Measurements from ENCODE around the gene AZGP1. TPM values are rescaled to one million over a fixed set of nuclear protein-coding genes. Genes with fewer than 3 reads are reported as not detected.

AZGP1 gene
- total RNA-seq (not detected), polyA plus RNA-seq (not detected)

DNA sequence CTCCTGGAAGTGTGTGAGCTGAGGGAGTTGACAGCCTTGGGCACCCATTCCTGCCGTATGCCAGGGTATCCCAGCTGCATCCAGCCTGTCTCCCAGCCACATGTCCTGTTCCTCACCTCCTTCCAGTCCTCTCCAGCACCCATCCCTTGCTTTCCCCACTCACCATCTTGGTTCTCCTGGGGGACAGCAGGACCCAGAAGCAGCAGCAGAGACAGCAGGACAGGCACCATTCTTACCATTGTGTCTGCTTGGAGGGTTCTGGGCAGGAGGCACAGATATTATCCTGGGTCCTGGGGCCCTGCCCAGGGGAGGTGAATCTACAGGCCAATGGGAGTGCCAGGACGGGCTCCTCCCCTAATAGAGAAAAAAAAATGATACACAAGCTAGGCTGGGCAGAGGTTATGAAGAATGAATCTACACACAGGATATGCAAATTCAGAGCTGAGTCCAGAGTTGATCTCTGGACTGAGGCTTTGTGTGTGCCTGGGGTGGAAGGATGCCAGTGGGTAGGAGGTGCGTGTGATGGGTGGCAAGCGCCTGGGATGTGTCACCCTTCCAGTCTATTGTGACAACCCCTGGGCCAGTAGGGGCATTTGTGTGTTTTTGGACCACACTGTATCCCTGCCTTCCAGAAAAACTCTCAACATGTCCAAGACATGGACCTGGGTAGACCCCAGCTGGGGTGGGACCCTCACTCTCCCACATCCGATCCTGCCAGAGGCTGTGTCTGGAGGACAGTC, at the start of gene AZGP1:
Gene AZGP1, minus strand, starts transcription at position 250 of the 740 bp plus-strand sequence. Its CDS starts 11 bp downstream, at position 239.
- H3K27ac Mint-ChIP-seq = no peak within 1 kb of the TSS
- peaks cover 0 to 3% (median 0%) of the 10 kb centered on the region in 3 donors for H3K4me1 Mint-ChIP-seq
- DNase-seq = no peak
- Histone ChIP-seq H3K36me3 (ENCODE audit: insufficient read depth, low read length) (no peaks in the 10 kb centered on the region), H3K27me3 (ENCODE audit: insufficient read depth, low read length, poor library complexity, severe bottlenecking) (no peaks in the 10 kb centered on the region), H3K27ac (ENCODE audit: low read depth, low read length) (no peak within 1 kb of the TSS), H3K4me3 (ENCODE audit: low read length) (no peak within 1 kb of the TSS), H3K9me3 (ENCODE audit: low read length) (no peaks in the 10 kb centered on the region), H3K4me1 (ENCODE audit: insufficient read depth, low read length) (no peaks in the 10 kb centered on the region)
- CTCF ChIA-PET = interaction anchor here (0.6 kb wide), 1 partner anchor 1314 kb away, joined by 4 read pairs; no protein-coding TSS in a partner anchor
- H3K4me3 Mint-ChIP-seq = no peak within 1 kb of the TSS
- peaks cover 0 to 2% (median 0%) of the 10 kb centered on the region in 5 donors for H3K9me3 Mint-ChIP-seq
- POLR2A ChIA-PET = no interaction called here
- no peaks in the 10 kb centered on the region for H3K36me3 Mint-ChIP-seq
- H3K27me3 Mint-ChIP-seq = peaks cover 15 to 39% of the 10 kb centered on the region in 2 donors

DNA sequence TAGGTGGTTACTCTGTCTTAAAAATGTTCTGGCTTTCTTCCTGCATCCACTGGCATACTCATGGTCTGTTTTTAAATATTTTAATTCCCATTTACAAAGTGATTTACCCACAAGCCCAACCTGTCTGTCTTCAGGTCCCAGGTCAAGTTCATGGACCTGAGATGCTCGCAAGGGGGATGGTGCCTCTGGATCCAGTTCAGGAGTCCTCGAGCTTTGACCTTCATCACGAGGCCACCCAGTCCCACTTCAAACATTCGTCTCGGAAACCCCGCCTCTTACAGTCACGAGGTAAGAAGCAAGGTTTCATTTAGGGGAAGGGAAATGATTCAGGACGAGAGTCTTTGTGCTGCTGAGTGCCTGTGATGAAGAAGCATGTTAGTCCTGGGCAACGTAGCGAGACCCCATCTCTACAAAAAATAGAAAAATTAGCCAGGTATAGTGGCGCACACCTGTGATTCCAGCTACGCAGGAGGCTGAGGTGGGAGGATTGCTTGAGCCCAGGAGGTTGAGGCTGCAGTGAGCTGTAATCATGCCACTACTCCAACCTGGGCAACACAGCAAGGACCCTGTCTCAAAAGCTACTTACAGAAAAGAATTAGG, 48.3 kb upstream of the AZGP1 start:
- H3K27ac ChIP-seq (ENCODE audit: low read depth, low read length) = no peak overlapping the region
- Mint-ChIP-seq H3K4me3 (no peak overlapping the region), H3K36me3 (peaks cover 4 to 66% (median 7%) of the 10 kb centered on the region in 3 donors), H3K27ac (peak overlapping the region in 1 of 8 donors; percentile 29), H3K27me3 (no peaks in the 10 kb centered on the region), H3K4me1 (peaks cover 11 to 26% (median 26%) of the 10 kb centered on the region in 3 donors), H3K9me3 (no peaks in the 10 kb centered on the region)
- peaks cover 17% of the 10 kb centered on the region for H3K36me3 ChIP-seq (ENCODE audit: insufficient read depth, low read length)
- ChIA-PET CTCF (interaction anchor here (0.5 kb wide), 1 partner anchor 400 kb away, joined by 4 read pairs; no protein-coding TSS in a partner anchor), POLR2A (no interaction called here)
- H3K4me1 ChIP-seq (ENCODE audit: insufficient read depth, low read length) = no peaks in the 10 kb centered on the region
- H3K4me3 ChIP-seq (ENCODE audit: low read length) = no peak overlapping the region
- no peaks in the 10 kb centered on the region for H3K27me3 ChIP-seq (ENCODE audit: insufficient read depth, low read length, poor library complexity, severe bottlenecking)
- DNase-seq = no peak
- H3K9me3 ChIP-seq (ENCODE audit: low read length) = no peaks in the 10 kb centered on the region

DNA sequence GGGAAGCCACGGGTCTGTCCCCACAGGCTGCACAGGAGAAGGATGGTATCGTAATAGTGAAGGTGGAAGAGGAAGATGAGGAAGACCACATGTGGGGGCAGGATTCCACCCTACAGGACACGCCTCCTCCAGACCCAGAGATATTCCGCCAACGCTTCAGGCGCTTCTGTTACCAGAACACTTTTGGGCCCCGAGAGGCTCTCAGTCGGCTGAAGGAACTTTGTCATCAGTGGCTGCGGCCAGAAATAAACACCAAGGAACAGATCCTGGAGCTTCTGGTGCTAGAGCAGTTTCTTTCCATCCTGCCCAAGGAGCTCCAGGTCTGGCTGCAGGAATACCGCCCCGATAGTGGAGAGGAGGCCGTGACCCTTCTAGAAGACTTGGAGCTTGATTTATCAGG, 47.7 kb upstream of the AZGP1 start:
- Histone ChIP-seq H3K4me1 (ENCODE audit: insufficient read depth, low read length) (no peaks in the 10 kb centered on the region), H3K36me3 (ENCODE audit: insufficient read depth, low read length) (peaks cover 16% of the 10 kb centered on the region), H3K27ac (ENCODE audit: low read depth, low read length) (no peak overlapping the region), H3K4me3 (ENCODE audit: low read length) (no peak overlapping the region), H3K27me3 (ENCODE audit: insufficient read depth, low read length, poor library complexity, severe bottlenecking) (no peaks in the 10 kb centered on the region), H3K9me3 (ENCODE audit: low read length) (no peaks in the 10 kb centered on the region)
- Mint-ChIP-seq H3K4me1 (peaks cover 11 to 32% (median 32%) of the 10 kb centered on the region in 3 donors), H3K4me3 (peak overlapping the region in 1 of 7 donors; percentile 68), H3K27ac (no peak overlapping the region), H3K36me3 (peaks cover 4 to 68% (median 7%) of the 10 kb centered on the region in 3 donors), H3K27me3 (no peaks in the 10 kb centered on the region), H3K9me3 (no peaks in the 10 kb centered on the region)
- POLR2A ChIA-PET = no interaction called here
- CTCF ChIA-PET = interaction anchor here (0.5 kb wide), 1 partner anchor 400 kb away, joined by 4 read pairs; no protein-coding TSS in a partner anchor
- DNase-seq = no peak

DNA sequence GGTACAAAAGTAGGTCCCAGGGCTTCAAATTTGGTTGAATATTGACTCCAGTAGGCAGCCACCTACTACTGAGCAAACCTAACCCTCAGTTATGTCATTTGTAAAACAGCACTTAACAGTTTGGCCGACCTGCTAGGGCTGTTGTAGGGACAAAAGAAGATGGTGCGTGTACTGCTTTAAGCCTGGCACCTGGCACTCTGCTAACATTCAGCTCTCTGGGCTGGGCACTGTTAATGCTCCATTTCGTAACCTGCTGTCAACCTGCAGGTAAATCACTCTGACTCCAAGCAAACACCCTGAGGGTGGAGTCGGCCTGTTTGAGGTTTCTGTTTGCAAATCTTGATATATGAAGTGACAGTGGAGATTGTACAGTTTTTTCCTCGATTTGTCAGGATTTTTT, 46.8 kb upstream of the AZGP1 start:
- H3K9me3 Mint-ChIP-seq = no peaks in the 10 kb centered on the region
- DNase-seq = no peak
- H3K4me3 ChIP-seq (ENCODE audit: low read length) = no peak overlapping the region
- H3K36me3 ChIP-seq (ENCODE audit: insufficient read depth, low read length) = peaks cover 16% of the 10 kb centered on the region
- H3K9me3 ChIP-seq (ENCODE audit: low read length) = no peaks in the 10 kb centered on the region
- H3K36me3 Mint-ChIP-seq = peaks cover 4 to 64% (median 7%) of the 10 kb centered on the region in 3 donors
- no peak overlapping the region for H3K4me3 Mint-ChIP-seq
- H3K4me1 ChIP-seq (ENCODE audit: insufficient read depth, low read length) = no peaks in the 10 kb centered on the region
- H3K27ac ChIP-seq (ENCODE audit: low read depth, low read length) = no peak overlapping the region
- no peaks in the 10 kb centered on the region for H3K27me3 Mint-ChIP-seq
- CTCF ChIA-PET = interaction anchor here (0.5 kb wide), 1 partner anchor 21 kb away, joined by 4 read pairs; no protein-coding TSS in a partner anchor
- H3K27ac Mint-ChIP-seq = peak overlapping the region in 3 of 8 donors; percentile 9 to 55 (median 31)
- POLR2A ChIA-PET = no interaction called here
- H3K27me3 ChIP-seq (ENCODE audit: insufficient read depth, low read length, poor library complexity, severe bottlenecking) = no peaks in the 10 kb centered on the region
- H3K4me1 Mint-ChIP-seq = peaks cover 14 to 41% (median 41%) of the 10 kb centered on the region in 3 donors

DNA sequence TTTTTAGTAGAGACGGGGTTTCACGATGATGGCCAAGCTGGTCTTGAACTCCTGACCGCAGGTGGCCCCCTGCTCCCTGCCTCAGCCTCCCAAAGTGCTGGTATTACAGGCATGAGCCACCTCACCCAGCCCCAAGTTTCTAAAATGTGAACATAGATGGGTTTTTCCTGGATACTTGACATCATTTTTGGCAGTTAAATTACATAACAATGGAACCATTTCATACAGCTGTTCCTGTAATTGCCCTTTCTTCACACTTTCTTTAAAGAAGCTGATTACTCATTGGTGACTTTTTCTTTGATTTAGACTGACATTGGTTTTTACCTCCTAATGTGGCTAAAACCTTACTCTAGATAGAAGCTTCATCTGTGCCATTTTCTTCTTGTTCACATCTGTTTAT, 45.5 kb upstream of the AZGP1 start:
- Mint-ChIP-seq H3K27ac (peak overlapping the region in 3 of 8 donors; percentile 17 to 59 (median 35)), H3K4me3 (peak overlapping the region in 1 of 7 donors; percentile 28), H3K36me3 (peaks cover 4 to 63% (median 7%) of the 10 kb centered on the region in 3 donors), H3K9me3 (no peaks in the 10 kb centered on the region), H3K4me1 (peaks cover 24 to 53% (median 52%) of the 10 kb centered on the region in 3 donors), H3K27me3 (no peaks in the 10 kb centered on the region)
- Histone ChIP-seq H3K27me3 (ENCODE audit: insufficient read depth, low read length, poor library complexity, severe bottlenecking) (no peaks in the 10 kb centered on the region), H3K9me3 (ENCODE audit: low read length) (no peaks in the 10 kb centered on the region), H3K36me3 (ENCODE audit: insufficient read depth, low read length) (peaks cover 16% of the 10 kb centered on the region), H3K27ac (ENCODE audit: low read depth, low read length) (no peak overlapping the region), H3K4me1 (ENCODE audit: insufficient read depth, low read length) (peaks cover 8% of the 10 kb centered on the region), H3K4me3 (ENCODE audit: low read length) (no peak overlapping the region)
- ChIA-PET CTCF (no interaction called here), POLR2A (no interaction called here)
- no peak for DNase-seq

DNA sequence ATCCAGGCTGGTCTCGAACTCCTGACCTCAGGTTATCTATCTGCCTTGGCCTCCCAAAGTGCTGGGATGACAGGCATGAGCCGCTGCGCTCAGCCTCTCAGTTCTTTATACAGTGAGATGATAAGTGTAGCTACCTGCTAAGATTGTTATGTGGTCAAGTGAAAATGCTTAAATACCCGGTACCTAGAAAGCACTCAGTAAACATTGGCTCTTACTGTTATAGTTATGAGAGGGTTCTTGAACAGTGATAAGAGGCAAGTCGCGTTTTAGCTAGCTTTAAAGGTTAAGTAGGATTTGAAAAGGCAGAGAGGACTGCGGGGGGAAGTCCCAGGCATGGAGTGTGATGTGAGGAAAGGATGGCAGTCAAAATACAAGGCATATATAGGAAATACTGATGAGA, 44.1 kb upstream of the AZGP1 start:
- peaks cover 4 to 56% (median 7%) of the 10 kb centered on the region in 3 donors for H3K36me3 Mint-ChIP-seq
- ChIA-PET CTCF (no interaction called here), POLR2A (no interaction called here)
- Histone ChIP-seq H3K27me3 (ENCODE audit: insufficient read depth, low read length, poor library complexity, severe bottlenecking) (no peaks in the 10 kb centered on the region), H3K27ac (ENCODE audit: low read depth, low read length) (no peak overlapping the region), H3K4me1 (ENCODE audit: insufficient read depth, low read length) (peaks cover 16% of the 10 kb centered on the region), H3K4me3 (ENCODE audit: low read length) (no peak overlapping the region), H3K36me3 (ENCODE audit: insufficient read depth, low read length) (peaks cover 11% of the 10 kb centered on the region), H3K9me3 (ENCODE audit: low read length) (no peaks in the 10 kb centered on the region)
- H3K4me1 Mint-ChIP-seq = peaks cover 33 to 63% (median 61%) of the 10 kb centered on the region in 3 donors
- H3K27ac Mint-ChIP-seq = peak overlapping the region in 7 of 8 donors; percentile 0 to 93 (median 33)
- no peaks in the 10 kb centered on the region for H3K9me3 Mint-ChIP-seq
- H3K4me3 Mint-ChIP-seq = no peak overlapping the region
- DNase-seq = no peak
- no peaks in the 10 kb centered on the region for H3K27me3 Mint-ChIP-seq

DNA sequence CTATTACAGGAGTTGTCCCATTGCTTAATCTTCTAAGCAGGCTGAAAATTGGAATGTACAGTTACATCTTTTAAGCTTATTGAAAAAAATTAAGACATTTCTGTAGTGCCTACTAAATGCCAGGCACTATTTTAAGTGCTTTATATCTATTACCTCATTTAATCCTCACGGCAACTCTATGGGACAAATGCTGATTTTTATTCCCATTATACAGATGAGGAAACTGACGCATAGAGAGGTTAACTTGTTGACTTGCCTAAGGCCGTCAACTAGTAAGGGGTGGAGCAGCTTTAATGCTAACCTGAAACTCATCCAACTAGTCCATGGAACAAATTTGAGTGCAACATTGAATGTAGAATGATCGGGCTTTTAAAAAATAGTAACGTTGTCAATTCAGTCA, 42.0 kb upstream of the AZGP1 start:
- Histone ChIP-seq H3K4me1 (ENCODE audit: insufficient read depth, low read length) (peaks cover 19% of the 10 kb centered on the region), H3K9me3 (ENCODE audit: low read length) (no peaks in the 10 kb centered on the region), H3K27ac (ENCODE audit: low read depth, low read length) (no peak overlapping the region), H3K27me3 (ENCODE audit: insufficient read depth, low read length, poor library complexity, severe bottlenecking) (no peaks in the 10 kb centered on the region), H3K36me3 (ENCODE audit: insufficient read depth, low read length) (no peaks in the 10 kb centered on the region), H3K4me3 (ENCODE audit: low read length) (no peak overlapping the region)
- Mint-ChIP-seq H3K36me3 (peaks cover 0 to 40% (median 2%) of the 10 kb centered on the region in 3 donors), H3K9me3 (no peaks in the 10 kb centered on the region), H3K4me1 (peaks cover 32 to 67% (median 66%) of the 10 kb centered on the region in 3 donors), H3K27ac (peak overlapping the region in 7 of 8 donors; percentile 18 to 96 (median 47)), H3K27me3 (no peaks in the 10 kb centered on the region), H3K4me3 (peak overlapping the region in 2 of 7 donors; percentile 11 to 41)
- no peak for DNase-seq
- POLR2A ChIA-PET = interaction anchor here (1.8 kb wide), 1 partner anchor 109 kb away, joined by 5 read pairs; the partner anchor contains the start of gene MBLAC1
- CTCF ChIA-PET = no interaction called here

DNA sequence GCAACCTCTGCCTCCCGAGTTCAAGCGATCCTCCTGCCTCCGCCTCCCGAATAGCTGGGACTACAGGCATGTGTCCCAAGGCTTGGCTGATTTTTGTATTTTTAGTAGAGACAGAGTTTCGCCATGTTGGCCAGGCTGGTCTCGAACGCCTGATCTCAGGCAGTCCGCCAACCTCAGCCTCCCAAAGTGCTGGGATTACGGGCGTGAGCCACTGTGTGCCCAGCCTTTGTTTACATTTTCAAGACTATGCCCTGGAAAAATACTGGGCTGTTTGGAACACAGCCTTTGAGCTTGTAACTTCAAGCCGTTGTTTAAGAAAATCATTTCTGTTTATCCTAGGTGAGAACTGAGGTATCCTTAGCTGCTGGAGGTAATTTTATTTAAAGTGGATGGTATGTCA, 41.5 kb upstream of the AZGP1 start:
- H3K36me3 Mint-ChIP-seq = peaks cover 0 to 34% (median 0%) of the 10 kb centered on the region in 3 donors
- Histone ChIP-seq H3K9me3 (ENCODE audit: low read length) (no peaks in the 10 kb centered on the region), H3K27me3 (ENCODE audit: insufficient read depth, low read length, poor library complexity, severe bottlenecking) (no peaks in the 10 kb centered on the region), H3K27ac (ENCODE audit: low read depth, low read length) (no peak overlapping the region), H3K4me1 (ENCODE audit: insufficient read depth, low read length) (peaks cover 19% of the 10 kb centered on the region), H3K4me3 (ENCODE audit: low read length) (no peak overlapping the region), H3K36me3 (ENCODE audit: insufficient read depth, low read length) (no peaks in the 10 kb centered on the region)
- H3K27ac Mint-ChIP-seq = peak overlapping the region in 7 of 8 donors; percentile 15 to 96 (median 47)
- POLR2A ChIA-PET = interaction anchor here (0.6 to 1.8 kb wide), 2 partner anchors 109 to 546 kb away, joined by 3 to 5 read pairs; partner anchors contain the start of gene MBLAC1
- H3K4me3 Mint-ChIP-seq = peak overlapping the region in 5 of 7 donors; percentile 11 to 73 (median 41)
- no peaks in the 10 kb centered on the region for H3K9me3 Mint-ChIP-seq
- no peak for DNase-seq
- peaks cover 32 to 64% (median 62%) of the 10 kb centered on the region in 3 donors for H3K4me1 Mint-ChIP-seq
- no peaks in the 10 kb centered on the region for H3K27me3 Mint-ChIP-seq
- CTCF ChIA-PET = interaction anchor here (0.9 to 1.6 kb wide), 2 partner anchors 26 to 36 kb away, joined by 3 read pairs; no protein-coding TSS in a partner anchor
